T-helper 17 cell (primary cell): ENCODE results near the gene TPP1. TPM values are rescaled to one million over a fixed set of nuclear protein-coding genes. Genes with fewer than 3 reads are reported as not detected.

ENCODE experiments used
- ATAC-seq: fragments of 150-1000 bp; cut with Tn5 transposase; 2 replicates; pipeline ENCODE4 v1.10.0; 2021; ENCODE audit warnings: mild to moderate bottlenecking, moderate library complexity
- DNase-seq, 3 donors: peaks; one replicate each; pipeline versions ENCODE4 v3.0.0 to v3.0.0-alpha.2; 2020 to 2021
- H3K9me3 ChIP-seq: one replicate; pipeline ENCODE4 v1.7.0; 2013; ENCODE audit warnings: low read length, mild to moderate bottlenecking; ENCODE audit not compliant: control insufficient read depth, poor library complexity, severe bottlenecking
- H3K27ac Mint-ChIP-seq: one replicate; pipeline ENCODE4 v1.8.0; 2022; ENCODE audit warnings: mild to moderate bottlenecking, moderate library complexity, mixed read lengths
- H3K27me3 Mint-ChIP-seq: one replicate; pipeline ENCODE4 v1.8.0; 2022; ENCODE audit warnings: mixed read lengths
- H3K36me3 Mint-ChIP-seq: one replicate; pipeline ENCODE4 v1.8.0; 2022; ENCODE audit warnings: low read depth, mixed read lengths
- H3K4me1 Mint-ChIP-seq: one replicate; pipeline ENCODE4 v1.8.0; 2022; ENCODE audit warnings: mild to moderate bottlenecking, mixed read lengths
- H3K4me3 Mint-ChIP-seq: one replicate; pipeline ENCODE4 v1.8.0; 2022; ENCODE audit warnings: mild to moderate bottlenecking, moderate library complexity, mixed read lengths
- total RNA-seq, 4 donors: library from RNA in 2 of 4; stranded (reverse) in 2 of 4; gene quantifications; one replicate each; pipeline ENCODE4 v1.2.3 and lab custom pipeline; 2022 to 2026

Gene TPP1
- total RNA-seq, 2 donors from 2014 or later: 77.1 to 84.6 TPM

GRCh38 chr11:6572215-6572614, 47.0 kb downstream of the TPP1 start:
- H3K9me3 ChIP-seq: no peaks in the 10 kb centered on the region
- DNase-seq (no peak), ATAC-seq (no peak)
- Mint-ChIP-seq H3K27ac (peak overlapping the region; percentile 59), H3K36me3 (peaks cover 6% of the 10 kb centered on the region), H3K4me3 (no peak overlapping the region), H3K4me1 (peaks cover 8% of the 10 kb centered on the region), H3K27me3 (no peaks in the 10 kb centered on the region)

GRCh38 chr11:6571434-6572008, 47.7 kb downstream of the TPP1 start:
- no peaks in the 10 kb centered on the region for H3K9me3 ChIP-seq
- ATAC-seq (no peak), DNase-seq (no peak)
- peak overlapping the region; percentile 59 for H3K27ac Mint-ChIP-seq
- H3K4me3 Mint-ChIP-seq: no peak overlapping the region
- peaks cover 7% of the 10 kb centered on the region for H3K36me3 Mint-ChIP-seq
- H3K4me1 Mint-ChIP-seq: peaks cover 9% of the 10 kb centered on the region
- no peaks in the 10 kb centered on the region for H3K27me3 Mint-ChIP-seq

- Mint-ChIP-seq H3K4me1 (peaks cover 12% of the 10 kb centered on the region), H3K27ac (no peak overlapping the region), H3K27me3 (no peaks in the 10 kb centered on the region), H3K4me3 (no peak overlapping the region), H3K36me3 (peaks cover 8% of the 10 kb centered on the region)
- no peak for ATAC-seq
- DNase-seq: no peak
- H3K9me3 ChIP-seq: no peaks in the 10 kb centered on the region
Observed at GRCh38 chr11:6570691-6571427, 48.4 kb downstream of the TPP1 start.

GRCh38 chr11:6569706-6570105, 49.5 kb downstream of the TPP1 start:
- H3K9me3 ChIP-seq: no peaks in the 10 kb centered on the region
- Mint-ChIP-seq H3K27ac (peak overlapping the region; percentile 30), H3K27me3 (no peaks in the 10 kb centered on the region), H3K4me3 (no peak overlapping the region), H3K36me3 (peaks cover 10% of the 10 kb centered on the region), H3K4me1 (peaks cover 13% of the 10 kb centered on the region)
- no peak for DNase-seq
- no peak for ATAC-seq

- H3K9me3 ChIP-seq: no peaks in the 10 kb centered on the region
- H3K4me3 Mint-ChIP-seq: no peak overlapping the region
- H3K4me1 Mint-ChIP-seq: peaks cover 15% of the 10 kb centered on the region
- H3K36me3 Mint-ChIP-seq: peaks cover 9% of the 10 kb centered on the region
- ATAC-seq (no peak), DNase-seq (no peak)
- no peaks in the 10 kb centered on the region for H3K27me3 Mint-ChIP-seq
- no peak overlapping the region for H3K27ac Mint-ChIP-seq
Observed at GRCh38 chr11:6568191-6568918, 50.9 kb downstream of the TPP1 start.

GRCh38 chr11:6567371-6567745, 51.9 kb downstream of the TPP1 start:
- H3K27ac Mint-ChIP-seq: no peak overlapping the region
- no peak for DNase-seq
- no peak for ATAC-seq
- peaks cover 14% of the 10 kb centered on the region for H3K4me1 Mint-ChIP-seq
- no peaks in the 10 kb centered on the region for H3K27me3 Mint-ChIP-seq
- no peak overlapping the region for H3K4me3 Mint-ChIP-seq
- no peaks in the 10 kb centered on the region for H3K9me3 ChIP-seq
- peaks cover 5% of the 10 kb centered on the region for H3K36me3 Mint-ChIP-seq

- no peak for ATAC-seq
- peaks cover 7% of the 10 kb centered on the region for H3K36me3 Mint-ChIP-seq
- DNase-seq: no peak
- H3K9me3 ChIP-seq: no peaks in the 10 kb centered on the region
- peaks cover 17% of the 10 kb centered on the region for H3K4me1 Mint-ChIP-seq
- H3K27me3 Mint-ChIP-seq: no peaks in the 10 kb centered on the region
- no peak overlapping the region for H3K4me3 Mint-ChIP-seq
- H3K27ac Mint-ChIP-seq: no peak overlapping the region
Observed at GRCh38 chr11:6566704-6567370, 52.4 kb downstream of the TPP1 start.

GRCh38 chr11:6565988-6566703, 53.1 kb downstream of the TPP1 start:
- no peaks in the 10 kb centered on the region for H3K9me3 ChIP-seq
- DNase-seq (no peak), ATAC-seq (no peak)
- no peak overlapping the region for H3K27ac Mint-ChIP-seq
- H3K27me3 Mint-ChIP-seq: no peaks in the 10 kb centered on the region
- H3K4me1 Mint-ChIP-seq: peaks cover 17% of the 10 kb centered on the region
- H3K36me3 Mint-ChIP-seq: peaks cover 7% of the 10 kb centered on the region
- no peak overlapping the region for H3K4me3 Mint-ChIP-seq

- Mint-ChIP-seq H3K4me3 (no peak overlapping the region), H3K27ac (no peak overlapping the region), H3K4me1 (peaks cover 17% of the 10 kb centered on the region), H3K36me3 (peaks cover 7% of the 10 kb centered on the region), H3K27me3 (no peaks in the 10 kb centered on the region)
- H3K9me3 ChIP-seq: no peaks in the 10 kb centered on the region
- no peak for ATAC-seq
- no peak for DNase-seq
Observed at GRCh38 chr11:6565325-6565724, 53.9 kb downstream of the TPP1 start.

- H3K27me3 Mint-ChIP-seq: no peaks in the 10 kb centered on the region
- H3K4me1 Mint-ChIP-seq: peaks cover 18% of the 10 kb centered on the region
- no peaks in the 10 kb centered on the region for H3K9me3 ChIP-seq
- H3K27ac Mint-ChIP-seq: no peak overlapping the region
- DNase-seq: no peak
- ATAC-seq: no peak
- H3K4me3 Mint-ChIP-seq: no peak overlapping the region
- peaks cover 7% of the 10 kb centered on the region for H3K36me3 Mint-ChIP-seq
Observed at GRCh38 chr11:6563667-6564066, 55.6 kb downstream of the TPP1 start.

GRCh38 chr11:6563121-6563619, 56.1 kb downstream of the TPP1 start:
- Mint-ChIP-seq H3K4me1 (peaks cover 18% of the 10 kb centered on the region), H3K27ac (peak overlapping the region; percentile 3), H3K4me3 (no peak overlapping the region), H3K27me3 (no peaks in the 10 kb centered on the region), H3K36me3 (peaks cover 7% of the 10 kb centered on the region)
- DNase-seq (no peak), ATAC-seq (no peak)
- H3K9me3 ChIP-seq: no peaks in the 10 kb centered on the region
